Left lung (tissue), 10 donors: ENCODE results near the gene PLSCR5. TPM values are rescaled to one million over a fixed set of nuclear protein-coding genes. Genes with fewer than 3 reads are reported as not detected.

Experiments
- ATAC-seq: fragments of 200-7000 bp; cut with Tn5 transposase; one replicate; pipeline ENCODE4 v1.9.1; 2020; ENCODE audit warnings: moderate library complexity
- DNase-seq, 4 donors: peaks; one replicate each; pipeline ENCODE4 v3.0.0-alpha.2; 2013 to 2020
- H3K27ac ChIP-seq, 2 donors: fragments of 200-600 bp; sonication (generic) in 1 of 2; one replicate each; pipeline versions ENCODE4 v1.5.0 to v1.8.0; 2020 to 2021
- H3K27me3 ChIP-seq, 2 donors: fragments of 200-600 bp; sonication (generic) in 1 of 2; one replicate each; pipeline versions ENCODE4 v1.5.0 to v1.8.0; 2020 to 2021
- H3K36me3 ChIP-seq, 2 donors: fragments of 200-600 bp; sonication (generic) in 1 of 2; one replicate each; pipeline versions ENCODE4 v1.5.0 to v1.8.0; 2020 to 2021
- H3K4me1 ChIP-seq, 2 donors: fragments of 200-600 bp; one replicate each; pipeline ENCODE4 v1.8.0; 2021
- H3K4me3 ChIP-seq, 2 donors: fragments of 200-600 bp; sonication (generic) in 1 of 2; one replicate each; pipeline versions ENCODE4 v1.5.0 to v1.8.0; 2020 to 2021; ENCODE audit warnings: mild to moderate bottlenecking in 1 of 2
- H3K9me3 ChIP-seq, 2 donors: fragments of 200-600 bp; sonication (generic) in 1 of 2; one replicate each; pipeline versions ENCODE4 v1.5.0 to v1.8.0; 2020 to 2021
- intact Hi-C, 2 donors: fragments of 100-400 bp; cut with DNase I; formaldehyde crosslinking; loops; one replicate each; pipeline versions ENCODE4 v1.11.2 to v1.14.2; 2022
- polyA plus RNA-seq, 6 donors: library from polyadenylated mRNA; unstranded; fragments of 120-200 nt; gene quantifications; one replicate each; pipeline ENCODE4 v1.2.1, GENCODE V29; 2013; ENCODE audit not compliant: insufficient read length in 6 of 6
- total RNA-seq, 2 donors: library from RNA; stranded (reverse); fragmentation: NEBNext Ultra II Directional; extraction: Animal tissue kit (Norgen Biotek cat#: 25700); gene quantifications; one replicate each; pipeline ENCODE4 v1.2.1, GENCODE V29; 2021
- TF ChIP-seq, protein P1 (sequence below), 2 donors: fragments of 200-600 bp; sonication (generic) in 1 of 2; IDR thresholded peaks; one replicate each; pipeline versions ENCODE4 v1.5.0 to v1.8.0; 2021; ENCODE audit warnings: antibody characterized with exemption in 2 of 2
- donor health status: DM: no; HTN: yes; CAD: no.
- donor health status: DM: no; HTN: no; CAD: no.

Gene PLSCR5
- total and polyA plus RNA-seq, 8 donors, result 0.10 TPM; not detected in 7

DNA sequence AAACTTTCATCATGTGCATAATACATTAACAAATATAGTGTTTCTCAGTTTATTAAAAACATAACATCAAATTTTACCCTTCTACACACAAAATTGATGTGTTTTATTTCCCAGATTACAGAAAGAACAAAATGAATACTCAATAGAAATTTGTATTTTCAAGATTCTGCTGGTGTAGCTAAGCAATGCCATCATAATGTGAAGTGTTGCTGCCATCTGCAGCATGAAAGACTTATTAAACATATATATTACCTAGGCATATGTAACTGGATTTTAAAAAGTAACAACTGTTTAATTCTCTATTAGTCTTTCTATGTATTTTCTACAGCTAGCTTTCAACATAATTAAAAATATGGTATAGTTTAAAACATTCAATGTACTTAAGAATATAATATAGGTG, 27.5 kb downstream of the PLSCR5 start:
- peaks cover 0 to 2% of the 10 kb centered on the region in 2 donors for H3K9me3 ChIP-seq
- H3K4me3 ChIP-seq, result no peak overlapping the region
- intact Hi-C loops, result no loop called here
- H3K27me3 ChIP-seq, result no peaks in the 10 kb centered on the region
- peak in 2 of 4 donors; percentile 33 to 78 for DNase-seq
- ATAC-seq, result peak; percentile 74
- no peak overlapping the region for H3K27ac ChIP-seq
- H3K36me3 ChIP-seq, result no peaks in the 10 kb centered on the region
- peaks cover 0 to 12% of the 10 kb centered on the region in 2 donors for H3K4me1 ChIP-seq
- TF ChIP-seq, protein P1, sequence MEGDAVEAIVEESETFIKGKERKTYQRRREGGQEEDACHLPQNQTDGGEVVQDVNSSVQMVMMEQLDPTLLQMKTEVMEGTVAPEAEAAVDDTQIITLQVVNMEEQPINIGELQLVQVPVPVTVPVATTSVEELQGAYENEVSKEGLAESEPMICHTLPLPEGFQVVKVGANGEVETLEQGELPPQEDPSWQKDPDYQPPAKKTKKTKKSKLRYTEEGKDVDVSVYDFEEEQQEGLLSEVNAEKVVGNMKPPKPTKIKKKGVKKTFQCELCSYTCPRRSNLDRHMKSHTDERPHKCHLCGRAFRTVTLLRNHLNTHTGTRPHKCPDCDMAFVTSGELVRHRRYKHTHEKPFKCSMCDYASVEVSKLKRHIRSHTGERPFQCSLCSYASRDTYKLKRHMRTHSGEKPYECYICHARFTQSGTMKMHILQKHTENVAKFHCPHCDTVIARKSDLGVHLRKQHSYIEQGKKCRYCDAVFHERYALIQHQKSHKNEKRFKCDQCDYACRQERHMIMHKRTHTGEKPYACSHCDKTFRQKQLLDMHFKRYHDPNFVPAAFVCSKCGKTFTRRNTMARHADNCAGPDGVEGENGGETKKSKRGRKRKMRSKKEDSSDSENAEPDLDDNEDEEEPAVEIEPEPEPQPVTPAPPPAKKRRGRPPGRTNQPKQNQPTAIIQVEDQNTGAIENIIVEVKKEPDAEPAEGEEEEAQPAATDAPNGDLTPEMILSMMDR (IDR thresholded peaks at IDR 0.05), result peak in 1 of 2 donors; percentile 34

DNA sequence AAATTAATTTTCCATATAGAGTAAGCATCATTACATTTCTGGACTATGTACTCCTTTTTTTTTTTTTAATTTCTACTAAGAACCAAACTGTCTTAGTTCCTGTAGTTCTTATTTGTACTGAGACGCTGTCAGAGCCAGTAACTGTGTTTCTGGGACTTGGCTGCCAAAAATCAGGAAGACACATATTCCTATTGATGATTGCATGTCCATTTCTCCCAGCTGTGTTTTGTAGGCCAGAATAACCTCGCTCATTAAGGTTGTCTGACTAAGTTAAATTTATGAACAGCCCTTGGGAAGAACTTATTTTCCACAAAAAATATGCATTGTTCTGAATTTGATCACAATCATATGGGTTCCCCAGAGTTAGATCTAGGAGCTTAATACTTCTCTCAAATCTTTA, 29.5 kb downstream of the PLSCR5 start:
- intact Hi-C loops, result no loop called here

DNA sequence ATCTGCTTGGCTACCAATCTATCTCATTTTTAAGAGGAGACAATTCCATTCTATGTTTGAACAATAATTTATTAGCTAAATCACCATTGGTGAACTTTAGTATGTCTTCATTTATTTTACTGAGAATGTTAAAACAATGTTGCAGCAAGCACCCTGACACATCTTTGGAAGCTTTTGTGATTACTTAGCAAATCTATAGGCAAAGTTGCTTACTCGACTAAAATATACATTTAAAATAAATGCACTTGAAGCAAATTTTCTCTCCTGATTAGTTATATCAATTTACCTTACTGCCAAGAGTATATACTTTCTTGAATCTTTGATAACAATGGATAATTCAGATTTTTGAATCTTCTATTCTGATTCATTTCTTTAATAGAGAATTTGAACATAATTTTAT, 31.0 kb downstream of the PLSCR5 start:
- ATAC-seq (no peak), DNase-seq (no peak)
- Histone ChIP-seq H3K27ac (no peak overlapping the region), H3K9me3 (no peaks in the 10 kb centered on the region), H3K36me3 (no peaks in the 10 kb centered on the region), H3K4me1 (peaks cover 0 to 7% of the 10 kb centered on the region in 2 donors), H3K4me3 (no peak overlapping the region), H3K27me3 (no peaks in the 10 kb centered on the region)
- TF ChIP-seq, protein P1 (IDR thresholded peaks at IDR 0.05), result no peak
- intact Hi-C loops, result no loop called here

More for the DNA sequence above, 29.5 kb downstream of the PLSCR5 start:
- no peaks in the 10 kb centered on the region for H3K27me3 ChIP-seq
- H3K9me3 ChIP-seq, result no peaks in the 10 kb centered on the region
- no peak overlapping the region for H3K27ac ChIP-seq
- ATAC-seq, result no peak
- H3K4me3 ChIP-seq, result no peak overlapping the region
- no peaks in the 10 kb centered on the region for H3K36me3 ChIP-seq
- TF ChIP-seq, protein P1 (IDR thresholded peaks at IDR 0.05), result no peak
- DNase-seq, result no peak
- peaks cover 0 to 7% of the 10 kb centered on the region in 2 donors for H3K4me1 ChIP-seq

DNA sequence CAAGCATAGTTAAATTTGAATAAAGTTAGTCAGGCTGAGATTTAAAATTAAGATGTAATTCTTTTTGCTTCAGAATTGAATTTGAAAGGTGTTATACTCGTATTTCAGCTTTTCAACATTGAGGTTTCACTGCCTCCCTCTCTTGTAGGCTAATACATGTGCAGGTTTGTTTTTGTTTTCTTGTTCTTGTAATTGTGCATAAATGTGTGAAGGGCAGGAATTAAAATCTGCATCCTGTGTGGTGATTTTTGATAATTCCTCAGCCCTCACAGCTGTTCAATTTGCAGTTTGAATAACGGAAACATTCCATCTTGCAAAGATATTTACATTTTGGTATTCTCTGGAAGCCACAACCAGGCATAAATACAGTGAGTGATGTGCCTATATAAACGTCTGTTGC, 35.8 kb downstream of the PLSCR5 start:
- H3K27ac ChIP-seq, result no peak overlapping the region
- ATAC-seq, result no peak
- intact Hi-C loops, result no loop called here
- no peaks in the 10 kb centered on the region for H3K9me3 ChIP-seq
- H3K36me3 ChIP-seq, result no peaks in the 10 kb centered on the region
- H3K27me3 ChIP-seq, result no peaks in the 10 kb centered on the region
- H3K4me1 ChIP-seq, result no peaks in the 10 kb centered on the region
- TF ChIP-seq, protein P1 (IDR thresholded peaks at IDR 0.05), result no peak
- DNase-seq, result no peak
- no peak overlapping the region for H3K4me3 ChIP-seq

DNA sequence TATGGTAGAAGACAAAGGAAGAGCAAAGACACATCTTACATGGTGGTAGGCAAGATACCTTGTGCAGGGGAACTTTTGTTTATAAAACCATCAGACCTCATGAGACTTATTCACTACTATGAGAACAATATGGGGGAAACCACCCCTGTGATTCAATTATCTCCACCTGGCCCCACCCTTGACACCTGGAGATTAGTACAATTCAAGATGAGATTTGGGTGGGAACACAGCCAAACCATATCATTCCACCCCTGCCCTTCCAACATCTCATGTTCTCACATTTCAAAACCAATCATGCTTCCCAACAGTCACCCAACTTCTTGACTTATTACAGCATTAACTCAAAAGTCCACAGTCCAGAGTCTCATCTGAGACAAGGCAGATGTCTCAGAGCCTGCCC, 39.0 kb downstream of the PLSCR5 start:
- ATAC-seq (no peak), DNase-seq (no peak)
- Histone ChIP-seq H3K27me3 (no peaks in the 10 kb centered on the region), H3K27ac (no peak overlapping the region), H3K36me3 (no peaks in the 10 kb centered on the region), H3K4me3 (no peak overlapping the region), H3K4me1 (no peaks in the 10 kb centered on the region), H3K9me3 (no peaks in the 10 kb centered on the region)
- TF ChIP-seq, protein P1 (IDR thresholded peaks at IDR 0.05), result no peak
- intact Hi-C loops, result no loop called here
